ENCODE data around the gene AP4B1. TPM values are rescaled to one million over a fixed set of nuclear protein-coding genes. Genes with fewer than 3 reads are reported as not detected.
"Not testable (repeated sequence)": the region's sequence is repeated elsewhere in the genome, so short reads cannot be mapped to it uniquely, and the experiment has no call there.

AP4B1 gene
- total RNA-seq, 1 donor from 2014 or later, result 15.4 TPM

GRCh38 chr1:113871597-113872113 is 32.9 kb downstream of the AP4B1 start, which contains the start of gene PTPN22:
Gene PTPN22, minus strand, starts transcription at chr1:113871712.
- ATAC-seq (peak; percentile 80), DNase-seq (peak; percentile 41)
- intact Hi-C loops (cut with micrococcal nuclease), result no loop called here

GRCh38 chr1:113870778-113871177 is 33.8 kb downstream of the AP4B1 start:
- DNase-seq (no peak), ATAC-seq (no peak)
- intact Hi-C loops (cut with micrococcal nuclease), result no loop called here

GRCh38 chr1:113868387-113869083 is 36.1 kb downstream of the AP4B1 start:
- intact Hi-C loops (cut with micrococcal nuclease), result no loop called here
- no peak for ATAC-seq

GRCh38 chr1:113861641-113862040 is 43.0 kb downstream of the AP4B1 start:
- intact Hi-C loops (cut with micrococcal nuclease), result no loop called here
- DNase-seq (no peak), ATAC-seq (no peak)

More at GRCh38 chr1:113868387-113869083, 36.1 kb downstream of the AP4B1 start:
- DNase-seq, result no peak

- DNase-seq, result no peak
These were observed 43.7 kb downstream of the AP4B1 start for GRCh38 chr1:113860891-113861290.

GRCh38 chr1:113859478-113860175 is 45.0 kb downstream of the AP4B1 start:
- intact Hi-C loops (cut with micrococcal nuclease), result no loop called here
- ATAC-seq (no peak), DNase-seq (no peak)

More at GRCh38 chr1:113860891-113861290, 43.7 kb downstream of the AP4B1 start:
- no peak for ATAC-seq
- intact Hi-C loops (cut with micrococcal nuclease), result no loop called here

GRCh38 chr1:113858982-113859381 is 45.6 kb downstream of the AP4B1 start:
- intact Hi-C loops (cut with micrococcal nuclease), result no loop called here
- no peak for DNase-seq
- no peak for ATAC-seq

- no peak for DNase-seq
- intact Hi-C loops (cut with micrococcal nuclease), result no loop called here
- ATAC-seq, result no peak
These were observed 46.2 kb downstream of the AP4B1 start for GRCh38 chr1:113858418-113858817.

GRCh38 chr1:113857776-113858175 is 46.8 kb downstream of the AP4B1 start:
- intact Hi-C loops (cut with micrococcal nuclease), result no loop called here
- no peak for ATAC-seq
- DNase-seq, result no peak

GRCh38 chr1:113856401-113856790 is 48.2 kb downstream of the AP4B1 start:
- ATAC-seq (no peak), DNase-seq (no peak)
- intact Hi-C loops (cut with micrococcal nuclease), result no loop called here

- intact Hi-C loops (cut with micrococcal nuclease), result no loop called here
- ATAC-seq (no peak), DNase-seq (no peak)
These were observed 48.8 kb downstream of the AP4B1 start for GRCh38 chr1:113855630-113856400.

GRCh38 chr1:113854234-113854633 is 50.4 kb downstream of the AP4B1 start:
- intact Hi-C loops (cut with micrococcal nuclease), result no loop called here
- DNase-seq (no peak), ATAC-seq (no peak)

GRCh38 chr1:113852694-113853093 is 51.9 kb downstream of the AP4B1 start:
- ATAC-seq; DNase-seq; intact Hi-C loops (cut with micrococcal nuclease): not testable (repeated sequence)

- intact Hi-C loops (cut with micrococcal nuclease), result no loop called here
- DNase-seq (no peak), ATAC-seq (no peak)
These were observed 54.3 kb downstream of the AP4B1 start for GRCh38 chr1:113850127-113850796.

- DNase-seq, result no peak
- intact Hi-C loops (cut with micrococcal nuclease), result no loop called here
These were observed 55.5 kb downstream of the AP4B1 start for GRCh38 chr1:113849072-113849471.

GRCh38 chr1:113846391-113847035 is 58.1 kb downstream of the AP4B1 start:
- intact Hi-C loops (cut with micrococcal nuclease), result no loop called here
- ATAC-seq, result no peak
- no peak for DNase-seq

More at GRCh38 chr1:113849072-113849471, 55.5 kb downstream of the AP4B1 start:
- no peak for ATAC-seq

Measured in left ventricle myocardium superior (tissue), 1 donor.